Fibroblast of skin of left quadriceps (primary cell): Measurements from ENCODE around the gene RNASE4.

Experiments
- DNase-seq, 2 experiments: peaks; one replicate each; pipeline ENCODE4 v3.0.0-alpha.2; 2013; ENCODE audit warnings: low read depth in 2 of 2

RNASE4 gene

GRCh38 chr14:20745571-20746358 lies 61.4 kb downstream of the RNASE4 start, which contains the start of gene EDDM3A:
EDDM3A (plus strand) TSS chr14:20745887; CDS start chr14:20747581, 1,694 bp downstream.
- no peak for DNase-seq

- DNase-seq, result no peak
These were observed 62.2 kb downstream of the RNASE4 start for GRCh38 chr14:20746566-20746965.

GRCh38 chr14:20748439-20748838 lies 64.1 kb downstream of the RNASE4 start:
- DNase-seq, result no peak

GRCh38 chr14:20750194-20750593 lies 65.8 kb downstream of the RNASE4 start:
- DNase-seq, result no peak
